DND-41 (cell line): ENCODE measurements around the gene DNAAF5.

Experiments used
- ATAC-seq: fragments of 200-7000 bp; cut with Tn5 transposase; 3 replicates; pipeline ENCODE4 v1.9.1; 2021; ENCODE audit warnings: low read depth; ENCODE audit not compliant: insufficient read depth
- DNase-seq: peaks from one replicate; pipeline ENCODE4 v3.0.0-alpha.2; 2020
- H2AFZ ChIP-seq: 2 replicates; pipeline ENCODE4 v1.6.0; 2012; ENCODE audit warnings: low read depth, low read length
- H3K27ac ChIP-seq: 2 replicates; pipeline ENCODE4 v1.5.1; 2012; ENCODE audit warnings: low read length, inconsistent platforms
- H3K27me3 ChIP-seq: fragments of 200-600 bp; sonication (generic); 2 replicates; pipeline ENCODE4 v1.6.0; 2012; ENCODE audit warnings: low read length, mild to moderate bottlenecking, inconsistent platforms; ENCODE audit not compliant: insufficient read depth, poor library complexity
- H3K36me3 ChIP-seq: 2 replicates; pipeline ENCODE4 v1.5.1; 2012; ENCODE audit warnings: low read length, inconsistent platforms; ENCODE audit not compliant: insufficient read depth
- H3K4me1 ChIP-seq: 2 replicates; pipeline ENCODE4 v1.5.1; 2012; ENCODE audit warnings: mild to moderate bottlenecking, low read length; ENCODE audit not compliant: insufficient read depth
- H3K4me2 ChIP-seq: 2 replicates; pipeline ENCODE4 v1.6.0; 2012; ENCODE audit warnings: mild to moderate bottlenecking, moderate library complexity, low read length, inconsistent platforms; ENCODE audit not compliant: insufficient read depth
- H3K4me3 ChIP-seq, 2 experiments: fragments of 200-600 bp in 1 of 2; shearing (Covaris generic) in 1 of 2; 2 replicates each; pipeline ENCODE4 v1.5.1; 2012 to 2016; ENCODE audit warnings: inconsistent platforms in 2 of 2, low read length in 2 of 2, mild to moderate bottlenecking in 2 of 2, low read depth in 1 of 2, moderate library complexity in 1 of 2
- H3K79me2 ChIP-seq: 2 replicates; pipeline ENCODE4 v1.6.0; 2012; ENCODE audit warnings: low read length, inconsistent platforms; ENCODE audit not compliant: insufficient read depth
- H3K9ac ChIP-seq: 2 replicates; pipeline ENCODE4 v1.6.0; 2012; ENCODE audit warnings: low read depth, mild to moderate bottlenecking, inconsistent platforms, low read length, moderate library complexity
- H3K9me3 ChIP-seq: 2 replicates; pipeline ENCODE4 v1.5.1; 2012; ENCODE audit warnings: low read length, moderate library complexity, mild to moderate bottlenecking, inconsistent platforms; ENCODE audit not compliant: insufficient read depth, severe bottlenecking
- H4K20me1 ChIP-seq: 2 replicates; pipeline ENCODE4 v1.6.0; 2012; ENCODE audit warnings: low read length; ENCODE audit not compliant: insufficient read depth
- EZH2 ChIP-seq: IDR thresholded peaks from 3 replicates; pipeline ENCODE4 v1.6.1; 2012; ENCODE audit warnings: borderline replicate concordance, low read depth, mild to moderate bottlenecking, moderate library complexity, low read length, inconsistent platforms; ENCODE audit not compliant: severe bottlenecking
- TF ChIP-seq, protein P1 (sequence below): IDR thresholded peaks from 2 replicates; pipeline ENCODE4 v1.5.1; 2012; ENCODE audit warnings: borderline replicate concordance, low read length, moderate library complexity, mild to moderate bottlenecking; ENCODE audit not compliant: poor library complexity, severe bottlenecking; ENCODE audit errors: extremely low read depth

DNAAF5 gene

DNA sequence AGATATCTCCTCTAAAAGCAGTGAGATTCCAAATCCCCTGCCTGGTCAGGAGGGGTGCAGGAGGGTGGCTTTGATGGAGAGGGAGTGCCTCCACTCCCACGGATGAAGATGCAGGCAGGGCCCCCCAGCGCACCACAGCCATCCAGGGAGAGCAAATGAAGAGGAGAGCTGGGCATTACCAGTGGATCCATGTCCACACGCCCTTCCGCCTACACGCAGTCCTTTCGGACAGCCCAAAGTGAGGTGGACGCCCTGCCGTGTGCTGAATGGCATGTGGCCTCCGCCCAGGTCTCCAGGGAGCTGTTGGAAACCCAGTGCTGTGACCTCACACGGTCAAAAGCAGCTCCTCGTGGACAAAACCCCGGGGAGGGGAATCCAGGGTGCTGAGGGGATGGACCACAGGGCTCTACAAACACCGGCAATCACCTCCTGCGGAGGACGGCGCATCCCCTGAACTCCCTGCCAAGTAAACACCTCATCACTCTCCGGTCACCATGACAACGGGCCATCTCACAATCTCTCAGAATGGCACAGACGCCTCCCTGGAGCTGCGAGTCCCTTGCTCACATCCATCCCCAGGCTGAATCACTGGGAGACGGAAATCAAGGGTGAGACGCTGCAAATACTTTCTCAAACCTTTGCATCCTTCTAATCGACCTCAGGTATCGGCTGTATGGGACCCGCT, 35.0 kb upstream of the DNAAF5 start:
- TF ChIP-seq, protein P1, sequence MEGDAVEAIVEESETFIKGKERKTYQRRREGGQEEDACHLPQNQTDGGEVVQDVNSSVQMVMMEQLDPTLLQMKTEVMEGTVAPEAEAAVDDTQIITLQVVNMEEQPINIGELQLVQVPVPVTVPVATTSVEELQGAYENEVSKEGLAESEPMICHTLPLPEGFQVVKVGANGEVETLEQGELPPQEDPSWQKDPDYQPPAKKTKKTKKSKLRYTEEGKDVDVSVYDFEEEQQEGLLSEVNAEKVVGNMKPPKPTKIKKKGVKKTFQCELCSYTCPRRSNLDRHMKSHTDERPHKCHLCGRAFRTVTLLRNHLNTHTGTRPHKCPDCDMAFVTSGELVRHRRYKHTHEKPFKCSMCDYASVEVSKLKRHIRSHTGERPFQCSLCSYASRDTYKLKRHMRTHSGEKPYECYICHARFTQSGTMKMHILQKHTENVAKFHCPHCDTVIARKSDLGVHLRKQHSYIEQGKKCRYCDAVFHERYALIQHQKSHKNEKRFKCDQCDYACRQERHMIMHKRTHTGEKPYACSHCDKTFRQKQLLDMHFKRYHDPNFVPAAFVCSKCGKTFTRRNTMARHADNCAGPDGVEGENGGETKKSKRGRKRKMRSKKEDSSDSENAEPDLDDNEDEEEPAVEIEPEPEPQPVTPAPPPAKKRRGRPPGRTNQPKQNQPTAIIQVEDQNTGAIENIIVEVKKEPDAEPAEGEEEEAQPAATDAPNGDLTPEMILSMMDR, result no peak
- TF ChIP-seq EZH2, result no peak
- DNase-seq (no peak), ATAC-seq (no peak)
- no peaks in the 10 kb centered on the region for H3K4me1 ChIP-seq
- no peak overlapping the region for H3K4me2 ChIP-seq
- H3K27ac ChIP-seq, result no peak overlapping the region
- H3K4me3 ChIP-seq, result no peak overlapping the region
- H3K9ac ChIP-seq, result no peak overlapping the region
- H3K79me2 ChIP-seq, result no peaks in the 10 kb centered on the region
- H3K36me3 ChIP-seq, result peaks cover 9% of the 10 kb centered on the region; the same call in 1 of the 2 replicates
- peaks cover 38% of the 10 kb centered on the region for H3K9me3 ChIP-seq
- no peaks in the 10 kb centered on the region for H3K27me3 ChIP-seq
- no peak overlapping the region for H2AFZ ChIP-seq
- no peaks in the 10 kb centered on the region for H4K20me1 ChIP-seq

- no peak overlapping the region for H3K27ac ChIP-seq
- DNase-seq, result no peak
- no peak overlapping the region for H2AFZ ChIP-seq
- peaks cover 14% of the 10 kb centered on the region for H3K36me3 ChIP-seq
- no peak overlapping the region for H3K9ac ChIP-seq
- H3K9me3 ChIP-seq, result peaks cover 25% of the 10 kb centered on the region
- no peak for TF ChIP-seq EZH2
- TF ChIP-seq, protein P1, result no peak
- no peak overlapping the region for H3K4me3 ChIP-seq
- no peaks in the 10 kb centered on the region for H4K20me1 ChIP-seq
- H3K4me1 ChIP-seq, result no peaks in the 10 kb centered on the region
- ATAC-seq, result no peak
- H3K79me2 ChIP-seq, result 0 out of 2 replicates have a peak, but pooled peaks cover under 1% of the 10 kb centered on the region
- H3K4me2 ChIP-seq, result no peak overlapping the region
- no peaks in the 10 kb centered on the region for H3K27me3 ChIP-seq
Observed at GRCh38 chr7:693280-693679, 33.2 kb upstream of the DNAAF5 start.

DNA sequence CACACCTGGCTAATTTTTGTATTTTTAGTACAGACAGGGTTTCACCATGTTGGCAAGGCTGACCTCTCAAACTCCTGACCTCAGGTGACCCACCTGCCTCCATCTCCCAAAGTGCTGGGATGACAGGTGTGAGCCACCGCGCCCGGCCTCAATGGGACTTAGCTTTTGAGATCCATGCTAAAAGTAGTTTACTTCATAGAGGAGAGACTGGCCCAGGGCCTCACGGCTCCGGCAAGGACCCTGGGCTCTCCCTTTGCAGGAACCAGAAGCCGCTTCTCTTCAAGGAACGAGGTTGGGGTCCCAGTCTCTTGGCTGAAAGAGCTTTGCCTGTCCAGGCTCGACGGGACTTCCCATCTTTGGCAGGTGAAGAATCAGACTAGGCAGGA, 30.1 kb upstream of the DNAAF5 start:
- H3K27me3 ChIP-seq, result no peaks in the 10 kb centered on the region
- no peak overlapping the region for H3K4me2 ChIP-seq
- no peak overlapping the region for H3K9ac ChIP-seq
- H2AFZ ChIP-seq, result no peak overlapping the region
- H4K20me1 ChIP-seq, result no peaks in the 10 kb centered on the region
- H3K4me3 ChIP-seq, result no peak overlapping the region
- H3K27ac ChIP-seq, result peak overlapping the region; percentile 55; the same call in 1 of the 2 replicates
- H3K79me2 ChIP-seq, result 0 out of 2 replicates have a peak, but pooled peaks cover 2% of the 10 kb centered on the region
- H3K36me3 ChIP-seq, result peaks cover 19% of the 10 kb centered on the region
- DNase-seq (no peak), ATAC-seq (no peak)
- TF ChIP-seq, protein P1, result no peak
- TF ChIP-seq EZH2, result no peak
- no peaks in the 10 kb centered on the region for H3K4me1 ChIP-seq
- peaks cover 4% of the 10 kb centered on the region for H3K9me3 ChIP-seq
